GM21717 (cell line): ENCODE results near the gene EHMT2.
"Not testable (repeated sequence)": the region's sequence is repeated elsewhere in the genome, so short reads cannot be mapped to it uniquely, and the experiment has no call there.

Experiments used
- ATAC-seq: cut with Tn5 transposase; IDR thresholded peaks from one replicate; pipeline ENCODE4 v1.9.1; 2021; ENCODE audit warnings: mild to moderate bottlenecking, moderate library complexity; ENCODE audit not compliant: unreplicated experiment

The EHMT2 gene

GRCh38 chr6:31915756-31916155 is 18.3 kb upstream of the EHMT2 start:
- no peak for ATAC-seq

GRCh38 chr6:31915351-31915750 is 17.9 kb upstream of the EHMT2 start:
- ATAC-seq: no peak

GRCh38 chr6:31911826-31912585 is 14.5 kb upstream of the EHMT2 start:
- no peak for ATAC-seq

GRCh38 chr6:31909298-31909697 is 11.8 kb upstream of the EHMT2 start:
- not testable (repeated sequence) for ATAC-seq

- peak; percentile 79 for ATAC-seq
Observed at GRCh38 chr6:31908791-31909190, 11.3 kb upstream of the EHMT2 start.

- not testable (repeated sequence) for ATAC-seq
Observed at GRCh38 chr6:31908255-31908654, 10.8 kb upstream of the EHMT2 start.

- no peak for ATAC-seq
Observed at GRCh38 chr6:31907158-31907813, 9.8 kb upstream of the EHMT2 start.

GRCh38 chr6:31906727-31907126 is 9.2 kb upstream of the EHMT2 start:
- not testable (repeated sequence) for ATAC-seq

GRCh38 chr6:31906122-31906521 is 8.6 kb upstream of the EHMT2 start:
- ATAC-seq: no peak

GRCh38 chr6:31905041-31905440 is 7.5 kb upstream of the EHMT2 start:
- ATAC-seq: no peak

GRCh38 chr6:31903957-31904356 is 6.5 kb upstream of the EHMT2 start:
- ATAC-seq: no peak

- no peak for ATAC-seq
Observed at GRCh38 chr6:31901953-31902643, 4.6 kb upstream of the EHMT2 start, which contains the start of gene ZBTB12. TSS of gene ZBTB12 (minus strand) at chr6:31902086. CDS start at chr6:31901305, 781 bp downstream.

- ATAC-seq: no peak
Observed at GRCh38 chr6:31901415-31901952, 4.0 kb upstream of the EHMT2 start.

- ATAC-seq: no peak
Observed at GRCh38 chr6:31900917-31901414, 3.5 kb upstream of the EHMT2 start.

GRCh38 chr6:31899882-31900722 is 2.6 kb upstream of the EHMT2 start:
- ATAC-seq: no peak

- ATAC-seq: no peak
Observed at GRCh38 chr6:31899215-31899614, 1.7 kb upstream of the EHMT2 start.

- no peak for ATAC-seq
Observed at GRCh38 chr6:31898383-31899011, 999 bp upstream of the EHMT2 start.

GRCh38 chr6:31896856-31897611 is 464 bp downstream of the EHMT2 start:
- no peak for ATAC-seq

- no peak for ATAC-seq
Observed at GRCh38 chr6:31896493-31896855, 1.0 kb downstream of the EHMT2 start.
